ENCODE data around the gene SEC22A. TPM values are rescaled to one million over a fixed set of nuclear protein-coding genes. Genes with fewer than 3 reads are reported as not detected.

SEC22A gene
- total RNA-seq, 1 donor from 2014 or later: 6.4 TPM

DNA sequence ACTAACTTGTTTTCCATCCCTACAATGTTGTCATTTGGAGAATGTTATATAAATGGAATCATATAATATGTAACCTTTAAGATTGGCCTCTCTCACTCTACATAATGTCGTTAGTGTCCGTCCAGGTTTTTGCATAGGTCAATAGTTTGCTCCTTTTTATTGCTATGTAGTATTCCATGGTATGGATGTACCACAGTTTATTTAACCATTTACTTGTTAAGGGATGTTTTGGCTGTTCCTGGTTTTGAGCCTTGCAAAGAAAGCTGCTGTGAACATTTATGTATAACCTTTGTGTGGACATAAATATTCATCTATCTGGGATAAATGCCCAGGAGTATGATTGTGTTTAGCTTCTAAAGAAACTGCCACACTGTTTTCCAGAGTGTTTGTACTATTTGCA is 34.1 kb upstream of the SEC22A start:
- H3K27ac ChIP-seq: no peak overlapping the region
- H3K4me1 ChIP-seq: no peaks in the 10 kb centered on the region
- no peak overlapping the region for H3K4me3 ChIP-seq
- peaks cover 15 to 18% of the 10 kb centered on the region in 2 donors for H3K36me3 ChIP-seq
- DNase-seq (ENCODE audit: low spot score in 2 of 2): no peak
- H3K9me3 ChIP-seq: no peaks in the 10 kb centered on the region
- H3K27me3 ChIP-seq: no peaks in the 10 kb centered on the region
- TF ChIP-seq, protein P1, sequence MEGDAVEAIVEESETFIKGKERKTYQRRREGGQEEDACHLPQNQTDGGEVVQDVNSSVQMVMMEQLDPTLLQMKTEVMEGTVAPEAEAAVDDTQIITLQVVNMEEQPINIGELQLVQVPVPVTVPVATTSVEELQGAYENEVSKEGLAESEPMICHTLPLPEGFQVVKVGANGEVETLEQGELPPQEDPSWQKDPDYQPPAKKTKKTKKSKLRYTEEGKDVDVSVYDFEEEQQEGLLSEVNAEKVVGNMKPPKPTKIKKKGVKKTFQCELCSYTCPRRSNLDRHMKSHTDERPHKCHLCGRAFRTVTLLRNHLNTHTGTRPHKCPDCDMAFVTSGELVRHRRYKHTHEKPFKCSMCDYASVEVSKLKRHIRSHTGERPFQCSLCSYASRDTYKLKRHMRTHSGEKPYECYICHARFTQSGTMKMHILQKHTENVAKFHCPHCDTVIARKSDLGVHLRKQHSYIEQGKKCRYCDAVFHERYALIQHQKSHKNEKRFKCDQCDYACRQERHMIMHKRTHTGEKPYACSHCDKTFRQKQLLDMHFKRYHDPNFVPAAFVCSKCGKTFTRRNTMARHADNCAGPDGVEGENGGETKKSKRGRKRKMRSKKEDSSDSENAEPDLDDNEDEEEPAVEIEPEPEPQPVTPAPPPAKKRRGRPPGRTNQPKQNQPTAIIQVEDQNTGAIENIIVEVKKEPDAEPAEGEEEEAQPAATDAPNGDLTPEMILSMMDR (IDR thresholded peaks at IDR 0.05): no peak
- intact Hi-C loops (cut with DNase I): no loop called here

GRCh38 chr3:123168122-123168521 is 33.6 kb upstream of the SEC22A start:
- intact Hi-C loops (cut with DNase I): no loop called here
- Histone ChIP-seq H3K36me3 (peaks cover 14 to 15% of the 10 kb centered on the region in 2 donors), H3K27me3 (no peaks in the 10 kb centered on the region), H3K4me3 (no peak overlapping the region), H3K9me3 (no peaks in the 10 kb centered on the region), H3K4me1 (no peaks in the 10 kb centered on the region), H3K27ac (no peak overlapping the region)
- TF ChIP-seq, protein P1 (IDR thresholded peaks at IDR 0.05): no peak
- no peak for DNase-seq (ENCODE audit: low spot score in 2 of 2)

DNA sequence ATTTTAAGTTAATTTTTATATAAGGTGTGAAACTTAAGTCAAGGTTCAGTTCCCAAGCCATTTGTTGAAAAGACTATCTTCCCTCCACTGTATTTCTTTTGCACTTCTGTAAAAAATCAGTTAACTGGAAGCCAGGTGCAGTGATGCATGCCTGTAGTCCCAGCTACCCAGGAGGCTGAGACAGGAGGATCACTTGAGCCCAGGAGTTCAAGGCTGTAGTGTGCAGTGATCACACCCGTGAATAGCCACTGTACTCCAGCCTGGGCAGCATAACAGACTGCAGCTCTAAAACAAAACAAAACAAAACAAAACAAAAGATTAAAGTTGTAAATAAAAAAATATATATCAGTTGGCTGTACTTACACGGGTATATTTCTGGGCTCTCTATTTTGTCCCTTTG is 33.1 kb upstream of the SEC22A start:
- Histone ChIP-seq H3K4me1 (no peaks in the 10 kb centered on the region), H3K36me3 (peaks cover 12 to 14% of the 10 kb centered on the region in 2 donors), H3K4me3 (no peak overlapping the region), H3K27ac (no peak overlapping the region), H3K27me3 (no peaks in the 10 kb centered on the region), H3K9me3 (no peaks in the 10 kb centered on the region)
- TF ChIP-seq, protein P1 (IDR thresholded peaks at IDR 0.05): no peak
- intact Hi-C loops (cut with DNase I): no loop called here
- DNase-seq (ENCODE audit: low spot score in 2 of 2): no peak

DNA sequence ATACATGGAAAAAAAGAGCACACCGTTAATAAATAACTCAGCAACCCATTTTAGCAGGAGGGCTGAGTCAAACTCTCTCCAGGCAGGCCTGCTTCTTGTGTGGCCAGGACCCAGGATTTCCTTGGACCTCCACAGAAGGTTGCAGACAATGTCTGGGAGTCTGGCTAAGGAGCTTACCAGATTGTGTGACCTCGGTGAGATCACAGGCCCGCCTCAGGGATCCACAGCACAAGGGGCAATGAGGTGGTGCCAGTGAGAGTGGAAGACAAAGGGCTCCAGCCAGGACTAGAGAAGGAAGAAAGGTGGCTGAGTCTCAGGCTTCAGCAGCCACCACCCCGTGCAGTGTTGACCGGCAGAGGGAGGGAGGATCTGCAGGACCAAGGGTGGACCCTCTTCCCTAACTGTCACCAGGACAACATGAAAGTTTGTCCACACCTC is 32.2 kb upstream of the SEC22A start:
- H3K4me3 ChIP-seq: no peak overlapping the region
- no peaks in the 10 kb centered on the region for H3K27me3 ChIP-seq
- H3K27ac ChIP-seq: no peak overlapping the region
- H3K9me3 ChIP-seq: no peaks in the 10 kb centered on the region
- peaks cover 3 to 8% of the 10 kb centered on the region in 2 donors for H3K36me3 ChIP-seq
- TF ChIP-seq, protein P1 (IDR thresholded peaks at IDR 0.05): no peak
- intact Hi-C loops (cut with DNase I): no loop called here
- no peaks in the 10 kb centered on the region for H3K4me1 ChIP-seq
- DNase-seq (ENCODE audit: low spot score in 2 of 2): no peak

- no peak for DNase-seq (ENCODE audit: low spot score in 2 of 2)
- Histone ChIP-seq H3K4me1 (no peaks in the 10 kb centered on the region), H3K27ac (no peak overlapping the region), H3K27me3 (no peaks in the 10 kb centered on the region), H3K36me3 (peaks cover 0 to 3% of the 10 kb centered on the region in 2 donors), H3K4me3 (no peak overlapping the region), H3K9me3 (no peaks in the 10 kb centered on the region)
- TF ChIP-seq, protein P1 (IDR thresholded peaks at IDR 0.05): no peak
- intact Hi-C loops (cut with DNase I): no loop called here
Measured at GRCh38 chr3:123169930-123170329, 31.8 kb upstream of the SEC22A start.

GRCh38 chr3:123180791-123181190 is 21.0 kb upstream of the SEC22A start:
- TF ChIP-seq, protein P1 (IDR thresholded peaks at IDR 0.05): no peak
- H3K4me3 ChIP-seq: no peak overlapping the region
- peaks cover 0 to 7% of the 10 kb centered on the region in 2 donors for H3K9me3 ChIP-seq
- no peak overlapping the region for H3K27ac ChIP-seq
- no peak for DNase-seq (ENCODE audit: low spot score in 2 of 2)
- intact Hi-C loops (cut with DNase I): no loop called here
- H3K4me1 ChIP-seq: no peaks in the 10 kb centered on the region
- no peaks in the 10 kb centered on the region for H3K36me3 ChIP-seq
- H3K27me3 ChIP-seq: no peaks in the 10 kb centered on the region
